Activated naive CD4-positive, alpha-beta T cell treated with anti-CD3 and anti-CD28 coated beads, Interleukin-2, amount 50 U/mL, for 72 hours (primary cell): ENCODE data around the gene CGB2. TPM values are rescaled to one million over a fixed set of nuclear protein-coding genes. Genes with fewer than 3 reads are reported as not detected.
"Not testable (repeated sequence)": the region's sequence is repeated elsewhere in the genome, so short reads cannot be mapped to it uniquely, and the experiment has no call there.

Source experiments
- ATAC-seq, 2 donors: fragments of 150-1000 bp; cut with Tn5 transposase; 2 replicates each; pipeline ENCODE4 v1.10.0; 2021; ENCODE audit warnings: mild to moderate bottlenecking in 2 of 2, moderate library complexity in 2 of 2
- DNase-seq, 2 donors: peaks; one replicate each; pipeline ENCODE4 v3.0.0; 2021 to 2022; ENCODE audit warnings: low spot score in 2 of 2
- H3K27ac Mint-ChIP-seq, 2 donors: one replicate each; pipeline ENCODE4 v1.8.0; 2022; ENCODE audit warnings: mild to moderate bottlenecking in 2 of 2, mixed read lengths in 2 of 2
- H3K36me3 Mint-ChIP-seq, 2 donors: one replicate each; pipeline ENCODE4 v1.8.0; 2022; ENCODE audit warnings: mixed read lengths in 2 of 2
- H3K9me3 Mint-ChIP-seq, 2 donors: one replicate each; pipeline ENCODE4 v1.8.0; 2022; ENCODE audit warnings: mixed read lengths in 2 of 2
- total RNA-seq, 2 donors: library from RNA; stranded (reverse); gene quantifications; one replicate each; pipeline ENCODE4 v1.2.3, GENCODE V29; 2022

CGB2 gene
- total RNA-seq, 2 donors from 2014 or later, result not detected

DNA sequence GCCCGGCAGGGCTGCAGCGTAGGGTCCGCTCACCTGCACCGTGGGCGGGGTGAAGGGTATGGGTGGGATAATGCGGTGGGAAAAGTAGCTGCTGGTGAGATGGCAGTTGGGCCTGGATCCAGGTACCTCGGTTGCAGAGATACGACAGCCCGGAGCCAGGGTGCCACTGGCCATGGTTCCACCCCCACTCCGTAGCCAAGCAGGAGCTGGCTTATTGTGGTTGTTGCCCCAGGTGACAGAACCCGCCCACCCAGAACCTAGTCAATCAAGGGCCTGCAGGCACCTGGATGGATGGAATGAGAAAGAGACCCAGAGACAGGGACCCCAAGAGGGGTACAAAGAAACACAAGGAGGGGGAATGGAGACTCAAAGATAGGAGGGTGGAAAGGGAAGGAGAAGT lies 11.3 kb upstream of the CGB2 start:
- DNase-seq, result no peak
- no peaks in the 10 kb centered on the region for H3K36me3 Mint-ChIP-seq
- no peak for ATAC-seq

GRCh38 chr19:49020931-49021895 lies 10.5 kb upstream of the CGB2 start:
- DNase-seq (no peak), ATAC-seq (peak; percentile 4 to 55)
- Mint-ChIP-seq H3K9me3 (no peaks in the 10 kb centered on the region), H3K36me3 (no peaks in the 10 kb centered on the region), H3K27ac (peak overlapping the region in 1 of 2 donors; percentile 3)

More for the DNA sequence above, 11.3 kb upstream of the CGB2 start:
- peak overlapping the region in 1 of 2 donors; percentile 3 for H3K27ac Mint-ChIP-seq
- H3K9me3 Mint-ChIP-seq, result no peaks in the 10 kb centered on the region

DNA sequence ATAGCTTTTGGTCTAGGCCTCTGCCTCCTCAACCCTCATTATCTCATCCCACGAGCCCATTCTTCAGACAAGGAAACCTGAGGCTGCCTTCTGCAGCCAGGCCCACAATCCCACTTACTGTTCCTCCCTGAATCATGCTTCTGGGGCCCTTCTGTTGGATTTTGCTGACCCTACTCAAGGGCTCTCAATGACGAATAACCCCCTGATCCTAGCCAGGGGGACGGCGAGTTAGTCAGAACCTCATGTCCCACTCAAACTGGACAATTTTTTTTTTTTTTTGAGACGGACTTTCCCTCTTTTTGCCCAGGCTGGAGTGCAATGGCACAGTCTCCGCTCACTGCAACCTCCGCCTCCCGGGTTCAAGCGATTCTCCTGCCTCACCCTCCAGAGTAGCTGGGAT lies 9.6 kb upstream of the CGB2 start:
- H3K36me3 Mint-ChIP-seq, result no peaks in the 10 kb centered on the region
- H3K27ac Mint-ChIP-seq, result peak overlapping the region in 1 of 2 donors; percentile 44

DNA sequence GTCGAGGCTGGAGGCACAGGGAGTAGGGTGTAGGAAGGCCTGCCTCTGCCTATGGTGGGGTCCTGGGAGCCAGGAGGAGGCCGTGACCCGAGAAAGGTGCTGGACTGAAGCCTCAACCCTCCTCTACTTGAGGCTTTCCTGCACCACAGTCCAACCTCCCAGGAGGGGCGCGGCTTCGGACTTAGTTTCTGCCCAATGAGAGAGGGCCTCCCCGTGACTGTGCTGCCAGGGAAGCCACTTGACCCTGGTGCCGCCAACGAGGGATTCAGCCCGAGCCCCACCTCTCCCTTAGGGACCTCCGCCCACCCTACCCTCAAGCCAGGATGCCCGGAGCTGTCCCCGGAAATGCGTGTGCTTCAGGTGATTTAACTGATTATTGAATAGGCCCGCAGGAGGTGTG lies 7.5 kb upstream of the CGB2 start, which contains the start of gene CGB3:
Gene CGB3, minus strand, starts transcription at position 101 of the 400 bp plus-strand sequence. CDS start 362 bp downstream, outside the sequence.
- not testable (repeated sequence) for ATAC-seq, DNase-seq, H3K27ac Mint-ChIP-seq, H3K36me3 Mint-ChIP-seq, H3K9me3 Mint-ChIP-seq

More for the DNA sequence above, 9.6 kb upstream of the CGB2 start:
- ATAC-seq (no peak), DNase-seq (no peak)
- no peaks in the 10 kb centered on the region for H3K9me3 Mint-ChIP-seq

DNA sequence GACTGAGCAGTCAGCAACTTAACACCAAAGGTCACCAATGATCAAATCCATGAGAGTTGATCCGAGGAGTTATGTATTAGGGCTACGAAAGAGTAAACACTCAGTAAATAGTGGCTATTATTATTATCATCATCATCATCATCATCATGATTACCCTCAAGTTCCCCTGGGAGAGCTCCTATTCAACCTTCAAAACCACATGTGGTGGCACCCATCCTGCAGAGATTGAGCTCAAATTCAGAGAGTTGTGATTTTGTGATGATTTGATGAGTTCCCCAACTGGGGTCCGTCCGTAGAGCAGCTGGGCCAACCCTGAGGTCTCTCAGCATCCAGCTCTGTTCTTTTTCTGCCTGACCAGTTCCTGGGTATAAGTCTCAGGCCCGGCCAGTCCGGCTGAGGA lies 6.6 kb upstream of the CGB2 start:
- DNase-seq, ATAC-seq, H3K36me3 Mint-ChIP-seq, H3K27ac Mint-ChIP-seq, H3K9me3 Mint-ChIP-seq: not testable (repeated sequence)

GRCh38 chr19:49025599-49025998 lies 6.1 kb upstream of the CGB2 start:
- H3K27ac Mint-ChIP-seq, H3K36me3 Mint-ChIP-seq, H3K9me3 Mint-ChIP-seq, ATAC-seq, DNase-seq: not testable (repeated sequence)

GRCh38 chr19:49028686-49029085 lies 3.0 kb upstream of the CGB2 start:
- H3K9me3 Mint-ChIP-seq, H3K27ac Mint-ChIP-seq, ATAC-seq, H3K36me3 Mint-ChIP-seq, DNase-seq: not testable (repeated sequence)

DNA sequence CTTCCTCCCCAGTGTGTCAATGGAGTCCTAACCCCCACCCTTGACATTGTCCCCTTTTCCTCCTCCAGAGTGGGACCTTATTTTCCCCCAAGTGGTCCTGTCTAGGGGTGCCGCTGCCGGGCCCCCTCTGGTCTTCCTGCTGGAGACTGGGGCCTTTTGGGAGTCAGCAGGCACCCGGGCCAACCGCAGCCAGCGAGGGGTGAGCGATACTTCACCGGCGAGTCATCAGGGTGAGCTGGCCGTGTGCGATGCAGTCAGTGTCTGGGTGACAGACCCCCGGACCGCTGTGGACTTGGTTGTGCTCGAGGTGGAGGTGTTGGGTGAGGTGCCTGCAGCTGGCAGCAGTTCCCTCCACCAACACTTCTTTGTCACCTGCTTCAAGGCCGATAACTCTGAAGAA lies 1.9 kb upstream of the CGB2 start:
- ATAC-seq, H3K9me3 Mint-ChIP-seq, DNase-seq, H3K27ac Mint-ChIP-seq, H3K36me3 Mint-ChIP-seq: not testable (repeated sequence)

DNA sequence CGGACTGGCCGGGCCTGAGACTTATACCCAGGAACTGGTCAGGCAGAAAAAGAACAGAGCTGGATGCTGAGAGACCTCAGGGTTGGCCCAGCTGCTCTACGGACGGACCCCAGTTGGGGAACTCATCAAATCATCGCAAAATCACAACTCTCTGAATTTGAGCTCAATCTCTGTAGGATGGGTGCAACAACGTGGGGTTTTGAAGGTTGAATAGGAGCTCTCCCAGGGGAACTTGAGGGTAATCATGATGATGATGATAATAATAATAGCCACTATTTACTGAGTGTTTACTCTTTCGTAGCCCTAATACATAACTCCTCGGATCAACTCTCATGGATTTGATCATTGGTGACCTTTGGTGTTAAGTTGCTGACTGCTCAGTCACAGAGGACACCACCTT lies 1.4 kb upstream of the CGB2 start:
- not testable (repeated sequence) for H3K27ac Mint-ChIP-seq, DNase-seq, H3K9me3 Mint-ChIP-seq, ATAC-seq, H3K36me3 Mint-ChIP-seq

DNA sequence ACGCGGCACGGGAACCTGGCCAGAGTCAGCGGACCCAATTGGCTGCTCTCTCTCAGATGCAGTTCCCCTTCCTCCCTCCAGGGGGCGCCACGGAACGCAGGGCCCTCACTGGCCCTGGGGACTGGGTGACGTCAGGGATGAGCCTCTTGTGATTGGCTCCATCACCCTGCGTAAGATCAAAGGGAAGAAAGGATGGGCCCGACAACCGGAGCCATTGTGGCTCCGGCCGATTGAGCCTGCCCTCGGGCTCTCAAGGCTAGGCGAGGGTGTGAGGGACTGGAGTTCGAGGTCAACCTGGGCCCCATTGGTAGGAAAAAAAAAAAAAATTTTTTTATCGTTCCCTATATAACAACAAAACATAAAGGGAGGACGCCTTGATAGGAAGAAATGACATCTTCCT lies 5.1 kb downstream of the CGB2 start, which contains the start of gene CGB1:
Gene CGB1, minus strand, starts transcription at position 81 of the 400 bp plus-strand sequence. CDS start 184 bp downstream, outside the sequence.
- ATAC-seq (peak; percentile 61 to 81), DNase-seq (peak in 1 of 2 donors; percentile 70)
- not testable (repeated sequence) for H3K27ac Mint-ChIP-seq, H3K9me3 Mint-ChIP-seq, H3K36me3 Mint-ChIP-seq

GRCh38 chr19:49038111-49038510 lies 6.4 kb downstream of the CGB2 start:
- H3K27ac Mint-ChIP-seq, ATAC-seq, DNase-seq, H3K9me3 Mint-ChIP-seq, H3K36me3 Mint-ChIP-seq: not testable (repeated sequence)

DNA sequence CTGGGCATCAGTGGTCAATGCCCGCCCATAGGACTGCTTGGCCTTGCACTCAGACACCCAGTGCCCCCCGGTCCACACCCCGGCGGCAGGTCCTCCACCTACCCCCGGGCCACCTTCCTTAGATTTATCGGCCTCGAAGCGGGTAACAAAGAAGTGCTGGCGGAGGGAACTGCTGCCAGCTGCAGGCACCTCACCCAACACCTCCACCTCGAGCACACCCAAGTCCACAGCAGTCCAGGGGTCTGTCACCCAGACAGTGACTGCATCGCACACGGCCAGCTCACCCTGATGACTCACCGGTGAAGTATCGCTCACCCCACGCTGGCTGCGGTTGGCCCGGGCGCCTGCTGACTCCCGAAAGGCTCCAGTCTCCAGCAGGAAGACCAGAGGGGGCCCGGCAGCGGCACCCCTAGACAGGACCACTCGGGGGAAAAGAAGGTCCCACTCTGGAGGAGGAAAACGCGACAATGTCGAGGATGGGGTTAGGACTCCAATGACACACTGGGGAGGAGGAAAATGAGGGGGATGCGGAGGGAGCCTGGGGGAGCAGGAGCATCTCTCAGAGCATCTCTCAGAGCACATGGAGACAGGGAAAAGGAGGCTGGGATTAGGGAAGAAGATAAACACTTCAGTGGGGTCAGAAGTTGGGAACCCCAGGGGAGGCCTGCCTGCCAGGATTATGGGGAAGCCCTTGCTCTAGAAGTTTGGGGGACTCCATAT lies 7.0 kb downstream of the CGB2 start:
- ATAC-seq, H3K36me3 Mint-ChIP-seq, H3K27ac Mint-ChIP-seq: not testable (repeated sequence)

DNA sequence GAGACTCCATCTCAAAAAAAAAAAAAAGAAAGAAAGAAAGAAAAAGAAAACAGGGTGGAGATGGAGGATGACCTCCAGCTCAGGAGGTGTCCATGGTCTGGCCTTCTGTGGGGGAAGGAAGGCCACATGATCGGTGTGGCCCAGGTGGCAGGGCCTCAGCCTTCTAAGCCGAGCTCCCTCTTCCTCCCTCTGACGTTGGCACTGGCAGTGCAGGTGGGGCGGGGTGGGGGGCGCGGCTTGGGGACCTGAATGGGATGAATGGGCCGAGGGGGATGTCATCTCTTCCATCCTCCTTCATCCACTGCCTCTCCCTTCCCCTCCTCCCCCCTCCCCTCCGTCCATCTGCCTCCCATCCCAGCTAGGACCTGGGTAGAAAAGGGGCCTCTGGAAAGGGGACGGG lies 8.0 kb downstream of the CGB2 start:
- not testable (repeated sequence) for H3K9me3 Mint-ChIP-seq, H3K27ac Mint-ChIP-seq, H3K36me3 Mint-ChIP-seq, ATAC-seq, DNase-seq

More for the DNA sequence above, 7.0 kb downstream of the CGB2 start:
- DNase-seq, H3K9me3 Mint-ChIP-seq: not testable (repeated sequence)

DNA sequence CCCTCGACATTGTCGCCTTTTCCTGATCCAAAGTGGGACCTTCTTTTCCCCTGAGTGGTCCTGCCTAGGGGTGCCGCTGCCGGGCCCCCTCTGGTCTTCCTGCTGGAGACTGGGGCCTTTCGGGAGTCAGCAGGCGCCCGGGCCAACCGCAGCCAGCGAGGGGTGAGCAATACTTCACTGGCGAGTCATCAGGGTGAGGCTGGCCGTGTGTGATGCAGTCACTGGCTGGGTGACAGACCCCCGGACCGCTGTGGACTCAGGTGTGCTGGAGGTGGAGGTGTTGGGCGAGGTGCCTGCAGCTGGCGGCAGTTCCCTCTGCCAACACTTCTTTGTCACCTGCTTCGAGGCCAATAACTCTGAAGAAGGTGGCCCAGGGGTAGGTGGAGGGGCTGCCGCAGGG lies 10.5 kb downstream of the CGB2 start:
- ATAC-seq, result no peak
- no peak overlapping the region for H3K27ac Mint-ChIP-seq

GRCh38 chr19:49042666-49043065 lies 11.0 kb downstream of the CGB2 start:
- not testable (repeated sequence) for DNase-seq, H3K27ac Mint-ChIP-seq, H3K36me3 Mint-ChIP-seq, H3K9me3 Mint-ChIP-seq, ATAC-seq

More for the DNA sequence above, 10.5 kb downstream of the CGB2 start:
- no peak for DNase-seq
- no peaks in the 10 kb centered on the region for H3K36me3 Mint-ChIP-seq
- H3K9me3 Mint-ChIP-seq, result no peaks in the 10 kb centered on the region

DNA sequence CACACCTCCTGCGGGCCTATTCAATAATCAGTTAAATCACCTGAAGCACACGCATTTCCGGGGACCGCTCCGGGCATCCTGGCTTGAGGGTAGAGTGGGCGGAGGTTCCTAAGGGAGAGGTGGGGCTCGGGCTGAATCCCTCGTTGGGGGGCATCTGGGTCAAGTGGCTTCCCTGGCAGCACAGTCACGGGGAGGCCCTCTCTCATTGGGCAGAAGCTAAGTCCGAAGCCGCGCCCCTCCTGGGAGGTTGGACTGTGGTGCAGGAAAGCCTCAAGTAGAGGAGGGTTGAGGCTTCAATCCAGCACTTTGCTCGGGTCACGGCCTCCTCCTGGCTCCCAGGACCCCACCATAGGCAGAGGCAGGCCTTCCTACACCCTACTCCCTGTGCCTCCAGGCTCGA lies 11.9 kb downstream of the CGB2 start, which contains the start of gene CGB5:
Gene CGB5, plus strand, starts transcription at position 301 of the 400 bp plus-strand sequence. CDS start 362 bp downstream, outside the sequence.
- H3K27ac Mint-ChIP-seq, ATAC-seq, H3K36me3 Mint-ChIP-seq, H3K9me3 Mint-ChIP-seq, DNase-seq: not testable (repeated sequence)

DNA sequence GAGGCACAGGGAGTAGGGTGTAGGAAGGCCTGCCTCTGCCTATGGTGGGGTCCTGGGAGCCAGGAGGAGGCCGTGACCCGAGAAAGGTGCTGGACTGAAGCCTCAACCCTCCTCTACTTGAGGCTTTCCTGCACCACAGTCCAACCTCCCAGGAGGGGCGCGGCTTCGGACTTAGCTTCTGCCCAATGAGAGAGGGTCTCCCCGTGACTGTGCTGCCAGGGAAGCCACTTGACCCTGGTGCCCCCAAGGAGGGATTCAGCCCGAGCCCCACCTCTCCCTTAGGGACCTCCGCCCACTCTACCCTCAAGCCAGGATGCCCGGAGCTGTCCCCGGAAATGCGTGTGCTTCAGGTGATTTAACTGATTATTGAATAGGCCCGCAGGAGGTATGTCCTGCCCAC lies 17.3 kb downstream of the CGB2 start, which contains the start of gene CGB8:
Gene CGB8, minus strand, starts transcription at position 101 of the 400 bp plus-strand sequence. CDS start 372 bp downstream, outside the sequence.
- H3K27ac Mint-ChIP-seq, result peak within 1 kb of the TSS in 1 of 2 donors; percentile 36
- DNase-seq, ATAC-seq, H3K9me3 Mint-ChIP-seq, H3K36me3 Mint-ChIP-seq: not testable (repeated sequence)
